MCF 10A (cell line): Measurements from ENCODE around the gene SOCS2. TPM values are rescaled to one million over a fixed set of nuclear protein-coding genes. Genes with fewer than 3 reads are reported as not detected.
A peak's percentile ranks its signal among the peaks of the same experiment; 100 is the strongest.

Experiments
- BruUV-seq: library from RNA; stranded (reverse); fragments of 400-500 nt; replicated peaks from 2 replicates; lab custom pipeline; 2021; lab: Mats Ljungman, UMichigan
- CTCF ChIA-PET: fragments of 300-600 bp; sonication (Branson Sonifier 250); formaldehyde crosslinking; extraction: SDS; loops from one replicate; lab custom pipeline; 2021; ENCODE audit warnings: antibody characterized with exemption, inconsistent platforms; lab: Yijun Ruan, JAX
- POLR2A ChIA-PET: fragments of 300-600, 350-650 bp; sonication (Branson Sonifier 250); formaldehyde crosslinking; extraction: SDS; loops from one replicate; lab custom pipeline; 2020; ENCODE audit warnings: antibody characterized with exemption, inconsistent platforms; lab: Yijun Ruan, JAX
- DNase-seq: peaks from one replicate; pipeline ENCODE4 v3.0.0-alpha.2; 2018; ENCODE audit not compliant: unreplicated experiment
- H3K27ac Mint-ChIP-seq: one replicate; pipeline ENCODE4 v1.8.0; 2022; ENCODE audit warnings: mild to moderate bottlenecking, low read depth, mixed read lengths; ENCODE audit not compliant: unreplicated experiment
- H3K27me3 Mint-ChIP-seq: one replicate; pipeline ENCODE4 v1.8.0; 2022; ENCODE audit warnings: mixed read lengths; ENCODE audit not compliant: insufficient read depth, unreplicated experiment
- H3K36me3 Mint-ChIP-seq: one replicate; pipeline ENCODE4 v1.8.0; 2022; ENCODE audit warnings: mild to moderate bottlenecking, moderate library complexity, mixed read lengths; ENCODE audit not compliant: insufficient read depth, unreplicated experiment
- H3K4me1 Mint-ChIP-seq: one replicate; pipeline ENCODE4 v1.8.0; 2022; ENCODE audit warnings: mixed read lengths; ENCODE audit not compliant: insufficient read depth, unreplicated experiment
- H3K4me3 Mint-ChIP-seq: one replicate; pipeline ENCODE4 v1.8.0; 2022; ENCODE audit warnings: mild to moderate bottlenecking, moderate library complexity, mixed read lengths; ENCODE audit not compliant: unreplicated experiment
- H3K9me3 Mint-ChIP-seq: one replicate; pipeline ENCODE4 v1.8.0; 2022; ENCODE audit warnings: mixed read lengths; ENCODE audit not compliant: unreplicated experiment
- CTCF ChIP-seq: fragments of 200-600 bp; IDR thresholded peaks from one replicate; pipeline ENCODE4 v1.8.0; 2022; ENCODE audit warnings: antibody characterized with exemption, mild to moderate bottlenecking; ENCODE audit not compliant: unreplicated experiment
- intact Hi-C: fragments of 100-400 bp; cut with micrococcal nuclease; formaldehyde crosslinking; loops from 2 replicates; pipeline ENCODE4 v1.14.1; 2022
- total RNA-seq: library from RNA; stranded (reverse); gene quantifications from 2 replicates; pipeline ENCODE4 v1.2.3, GENCODE V29; 2022

Gene SOCS2
- total RNA-seq, 1 experiment from 2014 or later = 44.9 TPM

GRCh38 chr12:93589081-93589480, 16.6 kb downstream of the SOCS2 start:
- Mint-ChIP-seq H3K9me3 (no peaks in the 10 kb centered on the region), H3K36me3 (peaks cover 6% of the 10 kb centered on the region), H3K4me3 (no peak overlapping the region), H3K27me3 (no peaks in the 10 kb centered on the region), H3K27ac (no peak overlapping the region), H3K4me1 (peaks cover 4% of the 10 kb centered on the region)
- intact Hi-C loops = no loop called here
- ChIA-PET POLR2A (interaction anchor here (0.6 kb wide), 1 partner anchor 88 kb away, joined by 3 read pairs; no protein-coding TSS in a partner anchor), CTCF (interaction anchor here (0.7 kb wide), 2 partner anchors 21 to 136 kb away, joined by 3 read pairs; no protein-coding TSS in a partner anchor)
- no peak for TF ChIP-seq CTCF
- DNase-seq = no peak
- BruUV-seq = no TSS peak

- CTCF ChIA-PET = interaction anchor here (0.7 to 2.8 kb wide), 6 partner anchors 15 to 176 kb away, joined by 3 to 7 read pairs (median 3); partner anchors contain the start of gene SOCS2
- intact Hi-C loops = loop anchor here (1.0 to 5.0 kb wide), 2 partner anchors 86 to 509 kb away; partner anchors contain the start of gene CRADD
These were observed 18.8 kb downstream of the SOCS2 start for GRCh38 chr12:93591137-93591868.

GRCh38 chr12:93592641-93593406, 20.3 kb downstream of the SOCS2 start:
- Mint-ChIP-seq H3K27ac (no peak overlapping the region), H3K27me3 (no peaks in the 10 kb centered on the region), H3K36me3 (no peaks in the 10 kb centered on the region), H3K4me1 (peaks cover 4% of the 10 kb centered on the region), H3K9me3 (no peaks in the 10 kb centered on the region), H3K4me3 (no peak overlapping the region)
- no peak for DNase-seq
- ChIA-PET CTCF (interaction anchor here (0.6 to 2.8 kb wide), 4 partner anchors 13 to 166 kb away, joined by 3 to 7 read pairs (median 4); no protein-coding TSS in a partner anchor), POLR2A (interaction anchor here (0.6 to 3.9 kb wide), 11 partner anchors 12 to 507 kb away, joined by 3 to 33 read pairs (median 5); partner anchors contain the start of genes CRADD and SOCS2)
- BruUV-seq = no TSS peak
- no peak for TF ChIP-seq CTCF
- intact Hi-C loops = loop anchor here (5.0 kb wide), 1 partner anchor 84 kb away; the partner anchor contains the start of gene CRADD

More at GRCh38 chr12:93591137-93591868, 18.8 kb downstream of the SOCS2 start:
- Mint-ChIP-seq H3K4me3 (peak overlapping the region; percentile 95), H3K36me3 (no peaks in the 10 kb centered on the region), H3K9me3 (no peaks in the 10 kb centered on the region), H3K27ac (peak overlapping the region; percentile 93), H3K27me3 (no peaks in the 10 kb centered on the region), H3K4me1 (peaks cover 4% of the 10 kb centered on the region)
- BruUV-seq = TSS peak; percentile 95
- DNase-seq = peak; percentile 78
- POLR2A ChIA-PET = interaction anchor here (0.6 to 3.9 kb wide), 25 partner anchors 9 to 511 kb away, joined by 3 to 33 read pairs (median 4); partner anchors contain the start of genes CRADD and SOCS2
- TF ChIP-seq CTCF = no peak
